Colonic mucosa (tissue), 4 donors: ENCODE results near the gene RUFY3. TPM values are rescaled to one million over a fixed set of nuclear protein-coding genes. Genes with fewer than 3 reads are reported as not detected.
"Not testable (repeated sequence)": the region's sequence is repeated elsewhere in the genome, so short reads cannot be mapped to it uniquely, and the experiment has no call there.

ENCODE experiments used
- DNase-seq: peaks from one replicate; pipeline ENCODE4 v3.0.0-alpha.2; 2020
- H3K27ac ChIP-seq: fragments of 200-600 bp; one replicate; pipeline ENCODE4 v1.8.0; 2021
- H3K27me3 ChIP-seq: fragments of 200-600 bp; one replicate; pipeline ENCODE4 v1.8.0; 2021
- H3K36me3 ChIP-seq: fragments of 200-600 bp; one replicate; pipeline ENCODE4 v1.8.0; 2021
- H3K4me1 ChIP-seq: fragments of 200-600 bp; one replicate; pipeline ENCODE4 v1.8.0; 2021; ENCODE audit warnings: mild to moderate bottlenecking
- H3K4me3 ChIP-seq: fragments of 200-600 bp; one replicate; pipeline ENCODE4 v1.8.0; 2021
- H3K9ac ChIP-seq, 2 donors: one replicate each; pipeline ENCODE4 v1.7.0; 2013; ENCODE audit warnings: control low read depth in 2 of 2, low read depth in 2 of 2, low read length in 2 of 2
- H3K9me3 ChIP-seq: fragments of 200-600 bp; one replicate; pipeline ENCODE4 v1.8.0; 2021
- CTCF ChIP-seq: fragments of 200-600 bp; IDR thresholded peaks from one replicate; pipeline ENCODE4 v1.8.0; 2022; ENCODE audit warnings: antibody characterized with exemption, mild to moderate bottlenecking
- intact Hi-C: fragments of 100-400 bp; cut with DNase I; formaldehyde crosslinking; loops from one replicate; pipeline ENCODE4 v1.14.1; 2022
- total RNA-seq, 2 donors: library from RNA; stranded (reverse); fragmentation: NEBNext Ultra II Directional in 1 of 2; extraction: Animal tissue kit (Norgen Biotek cat#: 25700) in 1 of 2; gene quantifications; one replicate each; pipeline ENCODE4 v1.2.1, GENCODE V29; 2021
- donor health status: healthy.
- donor health status: DM: no; HTN: no; CAD: no.
- donor health status: DM: no; HTN: no; CAD: no.

Gene RUFY3
- total RNA-seq, 2 donors from 2014 or later = 28.8 to 29.4 TPM

GRCh38 chr4:70839589-70840093, 117.9 kb downstream of the RUFY3 start, which contains the start of gene GRSF1:
TSS of gene GRSF1 (minus strand) at chr4:70839890. CDS start at chr4:70839827, 63 bp downstream.
- intact Hi-C loops = loop anchor here (5.0 to 10.0 kb wide), 2 partner anchors 125 to 153 kb away; partner anchors contain the start of gene DCK

GRCh38 chr4:70840137-70840536, 118.4 kb downstream of the RUFY3 start:
- not testable (repeated sequence) for H3K9me3 ChIP-seq, H3K27ac ChIP-seq, H3K4me3 ChIP-seq, H3K27me3 ChIP-seq, H3K4me1 ChIP-seq, H3K36me3 ChIP-seq, H3K9ac ChIP-seq
- DNase-seq = peak; percentile 65
- intact Hi-C loops = loop anchor here (5.0 kb wide), 1 partner anchor 152 kb away; the partner anchor contains the start of gene DCK

More at GRCh38 chr4:70839589-70840093, 117.9 kb downstream of the RUFY3 start, which contains the start of gene GRSF1:
- Histone ChIP-seq H3K9ac (peak within 1 kb of the TSS; percentile 89 to 96), H3K9me3 (no peaks in the 10 kb centered on the region), H3K27ac (peak within 1 kb of the TSS; percentile 86), H3K4me3 (peak within 1 kb of the TSS; percentile 78), H3K27me3 (no peaks in the 10 kb centered on the region), H3K36me3 (no peaks in the 10 kb centered on the region), H3K4me1 (no peaks in the 10 kb centered on the region)
- no peak for TF ChIP-seq CTCF
- peak; percentile 97 for DNase-seq

GRCh38 chr4:70840631-70841030, 118.9 kb downstream of the RUFY3 start:
- H3K27me3 ChIP-seq, H3K36me3 ChIP-seq, H3K4me1 ChIP-seq, H3K27ac ChIP-seq, H3K4me3 ChIP-seq, DNase-seq, H3K9me3 ChIP-seq, H3K9ac ChIP-seq: not testable (repeated sequence)
- intact Hi-C loops = loop anchor here (5.0 kb wide), 1 partner anchor 152 kb away; the partner anchor contains the start of gene DCK

GRCh38 chr4:70841211-70841610, 119.4 kb downstream of the RUFY3 start:
- no peak for TF ChIP-seq CTCF
- no peak for DNase-seq
- Histone ChIP-seq H3K9ac (no peak overlapping the region), H3K9me3 (no peaks in the 10 kb centered on the region), H3K27me3 (no peaks in the 10 kb centered on the region), H3K4me1 (no peaks in the 10 kb centered on the region), H3K4me3 (no peak overlapping the region), H3K36me3 (no peaks in the 10 kb centered on the region), H3K27ac (no peak overlapping the region)
- intact Hi-C loops = loop anchor here (5.0 kb wide), 1 partner anchor 151 kb away; the partner anchor contains the start of gene DCK

- Histone ChIP-seq H3K36me3 (no peaks in the 10 kb centered on the region), H3K9ac (no peak overlapping the region), H3K9me3 (no peaks in the 10 kb centered on the region), H3K27me3 (no peaks in the 10 kb centered on the region), H3K4me1 (no peaks in the 10 kb centered on the region), H3K4me3 (no peak overlapping the region), H3K27ac (no peak overlapping the region)
- no peak for TF ChIP-seq CTCF
- DNase-seq = no peak
- intact Hi-C loops = loop anchor here (5.0 kb wide), 1 partner anchor 150 kb away; the partner anchor contains the start of gene DCK
Observed at GRCh38 chr4:70841951-70842350, 120.2 kb downstream of the RUFY3 start.

GRCh38 chr4:70842761-70843435, 121.1 kb downstream of the RUFY3 start:
- Histone ChIP-seq H3K9me3 (no peaks in the 10 kb centered on the region), H3K27ac (no peak overlapping the region), H3K4me1 (no peaks in the 10 kb centered on the region), H3K4me3 (no peak overlapping the region), H3K9ac (no peak overlapping the region), H3K27me3 (no peaks in the 10 kb centered on the region), H3K36me3 (no peaks in the 10 kb centered on the region)
- TF ChIP-seq CTCF = no peak
- intact Hi-C loops = loop anchor here (5.0 kb wide), 1 partner anchor 149 kb away; the partner anchor contains the start of gene DCK
- no peak for DNase-seq
